Activated CD8-positive, alpha-beta memory T cell treated with anti-CD3 and anti-CD28 coated beads, Interleukin-2, amount 10 ng/mL, durations not matched to agents 7 days and 5 days (primary cell): ENCODE measurements around the gene SLC26A11. TPM values are rescaled to one million over a fixed set of nuclear protein-coding genes. Genes with fewer than 3 reads are reported as not detected.
"Not testable (repeated sequence)": the region's sequence is repeated elsewhere in the genome, so short reads cannot be mapped to it uniquely, and the experiment has no call there.

Source experiments
- ATAC-seq: fragments of 150-1000 bp; cut with Tn5 transposase; one replicate; pipeline ENCODE4 v1.10.0; 2021; ENCODE audit warnings: moderate library complexity
- CTCF ChIA-PET: fragments of 350-600 bp; sonication (Branson Sonifier 250); formaldehyde crosslinking; loops from one replicate; lab custom pipeline; 2021; ENCODE audit warnings: antibody characterized with exemption; lab: Charles Lee
- DNase-seq: peaks from one replicate; pipeline ENCODE4 v3.0.0-alpha.2; 2020
- H3K27ac Mint-ChIP-seq: one replicate; pipeline ENCODE4 v1.8.0; 2021; ENCODE audit warnings: mild to moderate bottlenecking, mixed read lengths
- H3K27me3 Mint-ChIP-seq: one replicate; pipeline ENCODE4 v1.8.0; 2021; ENCODE audit warnings: mixed read lengths
- H3K36me3 Mint-ChIP-seq: one replicate; pipeline ENCODE4 v1.8.0; 2021; ENCODE audit warnings: mild to moderate bottlenecking, mixed read lengths
- H3K4me1 Mint-ChIP-seq: one replicate; pipeline ENCODE4 v1.8.0; 2021; ENCODE audit warnings: mixed read lengths
- H3K4me3 Mint-ChIP-seq: one replicate; pipeline ENCODE4 v1.8.0; 2021; ENCODE audit warnings: mild to moderate bottlenecking, moderate library complexity, mixed read lengths
- H3K9me3 Mint-ChIP-seq: one replicate; pipeline ENCODE4 v1.8.0; 2022; ENCODE audit warnings: low read depth, mixed read lengths
- total RNA-seq, 2 experiments: library from RNA; stranded (reverse); gene quantifications; one replicate each; pipeline ENCODE4 v1.2.3, GENCODE V29; 2021

SLC26A11 gene
- total RNA-seq, 2 experiments from 2014 or later = 4.3 to 8.6 TPM

- peaks cover 4% of the 10 kb centered on the region for H3K4me1 Mint-ChIP-seq
- CTCF ChIA-PET = no interaction called here
- no peak overlapping the region for H3K27ac Mint-ChIP-seq
- no peak for ATAC-seq
- H3K27me3 Mint-ChIP-seq = peaks cover 4% of the 10 kb centered on the region
- no peaks in the 10 kb centered on the region for H3K9me3 Mint-ChIP-seq
- H3K36me3 Mint-ChIP-seq = no peaks in the 10 kb centered on the region
- no peak for DNase-seq
- no peak overlapping the region for H3K4me3 Mint-ChIP-seq
Measured at GRCh38 chr17:80224683-80225082, 4.5 kb downstream of the SLC26A11 start.

GRCh38 chr17:80225230-80225629 lies 5.0 kb downstream of the SLC26A11 start:
- Mint-ChIP-seq H3K36me3 (peaks cover 2% of the 10 kb centered on the region), H3K27me3 (peaks cover 4% of the 10 kb centered on the region), H3K4me1 (peaks cover 2% of the 10 kb centered on the region), H3K9me3 (no peaks in the 10 kb centered on the region), H3K4me3 (no peak overlapping the region), H3K27ac (no peak overlapping the region)
- no peak for ATAC-seq
- CTCF ChIA-PET = interaction anchor here (0.7 to 2.3 kb wide), 3 partner anchors 28 to 124 kb away, joined by 3 to 5 read pairs (median 3); partner anchors contain the start of gene GAA
- no peak for DNase-seq

GRCh38 chr17:80227156-80227555 lies 6.9 kb downstream of the SLC26A11 start:
- peaks cover 5% of the 10 kb centered on the region for H3K9me3 Mint-ChIP-seq
- CTCF ChIA-PET = interaction anchor here (2.3 kb wide), 1 partner anchor 26 kb away, joined by 5 read pairs; no protein-coding TSS in a partner anchor
- no peak overlapping the region for H3K27ac Mint-ChIP-seq

GRCh38 chr17:80227666-80228065 lies 7.4 kb downstream of the SLC26A11 start:
- Mint-ChIP-seq H3K9me3 (peaks cover 8% of the 10 kb centered on the region), H3K4me1 (no peaks in the 10 kb centered on the region), H3K36me3 (peaks cover 12% of the 10 kb centered on the region), H3K27me3 (no peaks in the 10 kb centered on the region), H3K27ac (no peak overlapping the region), H3K4me3 (no peak overlapping the region)
- DNase-seq (no peak), ATAC-seq (no peak)
- CTCF ChIA-PET = interaction anchor here (2.3 kb wide), 1 partner anchor 26 kb away, joined by 5 read pairs; no protein-coding TSS in a partner anchor

More at GRCh38 chr17:80227156-80227555, 6.9 kb downstream of the SLC26A11 start:
- no peaks in the 10 kb centered on the region for H3K4me1 Mint-ChIP-seq
- no peaks in the 10 kb centered on the region for H3K27me3 Mint-ChIP-seq
- no peak for ATAC-seq
- no peak for DNase-seq
- peaks cover 8% of the 10 kb centered on the region for H3K36me3 Mint-ChIP-seq
- H3K4me3 Mint-ChIP-seq = no peak overlapping the region

- Mint-ChIP-seq H3K4me1 (no peaks in the 10 kb centered on the region), H3K27ac (no peak overlapping the region), H3K36me3 (peaks cover 16% of the 10 kb centered on the region), H3K4me3 (no peak overlapping the region), H3K27me3 (no peaks in the 10 kb centered on the region), H3K9me3 (peaks cover 8% of the 10 kb centered on the region)
- DNase-seq = no peak
- ATAC-seq = no peak
- CTCF ChIA-PET = interaction anchor here (1.4 kb wide), 1 partner anchor 127 kb away, joined by 4 read pairs; the partner anchor contains the start of gene GAA
Measured at GRCh38 chr17:80228477-80228876, 8.2 kb downstream of the SLC26A11 start.

- Mint-ChIP-seq H3K27me3 (no peaks in the 10 kb centered on the region), H3K4me3 (no peak overlapping the region), H3K4me1 (no peaks in the 10 kb centered on the region), H3K9me3 (peaks cover 8% of the 10 kb centered on the region), H3K27ac (no peak overlapping the region), H3K36me3 (peaks cover 19% of the 10 kb centered on the region)
- DNase-seq = no peak
- CTCF ChIA-PET = interaction anchor here (1.3 to 1.4 kb wide), 2 partner anchors 33 to 128 kb away, joined by 4 to 6 read pairs; partner anchors contain the start of gene GAA
- no peak for ATAC-seq
Measured at GRCh38 chr17:80229011-80229410, 8.8 kb downstream of the SLC26A11 start.

- CTCF ChIA-PET = interaction anchor here (1.1 to 1.2 kb wide), 2 partner anchors 36 to 44 kb away, joined by 3 to 4 read pairs; no protein-coding TSS in a partner anchor
- H3K4me3 Mint-ChIP-seq = no peak overlapping the region
- H3K9me3 Mint-ChIP-seq = peaks cover 13% of the 10 kb centered on the region
- no peak for ATAC-seq
- no peaks in the 10 kb centered on the region for H3K27me3 Mint-ChIP-seq
- H3K36me3 Mint-ChIP-seq = peaks cover 25% of the 10 kb centered on the region
- DNase-seq = no peak
- no peaks in the 10 kb centered on the region for H3K4me1 Mint-ChIP-seq
- no peak overlapping the region for H3K27ac Mint-ChIP-seq
Measured at GRCh38 chr17:80232438-80232837, 12.2 kb downstream of the SLC26A11 start.

- DNase-seq (no peak), ATAC-seq (no peak)
- Mint-ChIP-seq H3K4me3 (no peak overlapping the region), H3K36me3 (peaks cover 25% of the 10 kb centered on the region), H3K27ac (no peak overlapping the region), H3K9me3 (peaks cover 13% of the 10 kb centered on the region), H3K27me3 (no peaks in the 10 kb centered on the region), H3K4me1 (no peaks in the 10 kb centered on the region)
- CTCF ChIA-PET = no interaction called here
Measured at GRCh38 chr17:80233202-80233601, 13.0 kb downstream of the SLC26A11 start.

GRCh38 chr17:80236911-80237310 lies 16.7 kb downstream of the SLC26A11 start:
- no peak overlapping the region for H3K4me3 Mint-ChIP-seq
- H3K27me3 Mint-ChIP-seq = no peaks in the 10 kb centered on the region
- H3K36me3 Mint-ChIP-seq = peaks cover 16% of the 10 kb centered on the region
- no peaks in the 10 kb centered on the region for H3K4me1 Mint-ChIP-seq
- ATAC-seq = no peak
- CTCF ChIA-PET = no interaction called here
- no peak for DNase-seq
- H3K27ac Mint-ChIP-seq = no peak overlapping the region
- H3K9me3 Mint-ChIP-seq = peaks cover 8% of the 10 kb centered on the region

- peaks cover 16% of the 10 kb centered on the region for H3K36me3 Mint-ChIP-seq
- no peak overlapping the region for H3K4me3 Mint-ChIP-seq
- no peak for ATAC-seq
- H3K4me1 Mint-ChIP-seq = no peaks in the 10 kb centered on the region
- no peaks in the 10 kb centered on the region for H3K27me3 Mint-ChIP-seq
- H3K9me3 Mint-ChIP-seq = peaks cover 8% of the 10 kb centered on the region
- CTCF ChIA-PET = interaction anchor here (1.4 kb wide), 1 partner anchor 41 kb away, joined by 6 read pairs; no protein-coding TSS in a partner anchor
- no peak for DNase-seq
- no peak overlapping the region for H3K27ac Mint-ChIP-seq
Measured at GRCh38 chr17:80237386-80237785, 17.2 kb downstream of the SLC26A11 start.

- Mint-ChIP-seq H3K4me1 (no peaks in the 10 kb centered on the region), H3K27me3 (no peaks in the 10 kb centered on the region), H3K27ac (no peak overlapping the region), H3K4me3 (no peak overlapping the region), H3K9me3 (no peaks in the 10 kb centered on the region), H3K36me3 (no peaks in the 10 kb centered on the region)
- CTCF ChIA-PET = no interaction called here
- DNase-seq = no peak
- ATAC-seq = no peak
Measured at GRCh38 chr17:80242505-80242904, 22.3 kb downstream of the SLC26A11 start.

GRCh38 chr17:80243526-80244433 lies 23.6 kb downstream of the SLC26A11 start:
- ATAC-seq (no peak), DNase-seq (no peak)
- Mint-ChIP-seq H3K4me1 (no peaks in the 10 kb centered on the region), H3K36me3 (no peaks in the 10 kb centered on the region), H3K27me3 (no peaks in the 10 kb centered on the region), H3K4me3 (no peak overlapping the region), H3K27ac (no peak overlapping the region), H3K9me3 (no peaks in the 10 kb centered on the region)
- CTCF ChIA-PET = no interaction called here

GRCh38 chr17:80244448-80244847 lies 24.2 kb downstream of the SLC26A11 start:
- DNase-seq, H3K27me3 Mint-ChIP-seq, H3K4me1 Mint-ChIP-seq, H3K27ac Mint-ChIP-seq, H3K4me3 Mint-ChIP-seq, H3K9me3 Mint-ChIP-seq, CTCF ChIA-PET, H3K36me3 Mint-ChIP-seq, ATAC-seq: not testable (repeated sequence)
